ENCODE data around the gene NUBP2. TPM values are rescaled to one million over a fixed set of nuclear protein-coding genes. Genes with fewer than 3 reads are reported as not detected.

NUBP2 gene
- total RNA-seq, 2 donors from 2014 or later: 32.6 to 58.8 TPM

DNA sequence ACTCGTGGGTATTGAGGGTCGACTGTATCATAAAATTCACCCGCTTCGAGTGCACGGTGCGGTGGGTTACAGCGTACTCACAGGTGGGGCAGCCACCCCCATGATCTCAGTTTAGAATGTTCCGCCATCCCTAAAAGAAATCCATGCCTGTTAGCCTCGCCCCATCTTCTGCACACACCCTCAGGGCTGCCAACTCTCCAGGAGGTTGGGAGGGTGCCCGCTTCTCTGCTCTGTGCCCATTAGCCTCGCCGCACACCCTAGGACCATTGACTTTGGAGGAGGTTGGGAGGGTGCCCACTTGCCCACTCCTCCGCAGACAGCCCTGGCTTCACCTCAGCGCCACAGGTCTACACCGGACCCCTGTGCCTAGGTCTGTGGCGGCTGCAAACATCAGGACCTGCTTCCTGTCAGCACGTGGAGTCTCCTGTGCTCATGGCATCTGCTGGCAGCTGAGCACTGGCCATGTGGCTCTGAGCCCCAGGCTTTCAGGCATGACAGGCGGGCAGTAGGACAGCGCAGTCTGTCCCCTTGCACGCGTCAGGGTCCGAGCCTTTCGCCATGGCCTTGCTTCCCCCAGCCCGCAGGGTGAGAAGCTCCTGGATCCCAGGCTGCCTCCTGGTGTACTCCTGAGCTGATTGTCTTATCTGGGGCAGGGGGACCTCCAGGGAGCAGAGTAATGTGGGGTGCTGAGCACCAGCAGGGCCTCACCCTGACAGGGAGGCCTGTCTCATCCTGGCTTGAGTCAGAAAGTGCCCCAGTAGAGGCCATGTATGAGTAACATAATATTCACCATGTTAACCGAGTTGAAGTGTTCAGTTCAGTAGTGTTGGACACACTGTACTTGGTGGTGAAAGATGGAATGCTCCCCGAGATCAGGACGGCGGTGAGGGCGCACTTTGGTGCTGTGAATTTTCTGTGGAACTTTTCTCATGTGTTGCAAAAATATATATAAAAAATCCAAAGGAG lies 33.3 kb upstream of the NUBP2 start:
- Mint-ChIP-seq H3K4me1 (no peaks in the 10 kb centered on the region), H3K4me3 (no peak overlapping the region), H3K36me3 (ENCODE audit: low read depth) (peaks cover 55% of the 10 kb centered on the region), H3K9me3 (no peaks in the 10 kb centered on the region), H3K27ac (no peak overlapping the region), H3K27me3 (no peaks in the 10 kb centered on the region)
- peak; percentile 32 for ATAC-seq (replicated peaks)

GRCh38 chr16:1751946-1752345 lies 30.8 kb upstream of the NUBP2 start:
- peaks cover 50% of the 10 kb centered on the region for H3K36me3 Mint-ChIP-seq (ENCODE audit: low read depth)
- ATAC-seq (replicated peaks): no peak
- H3K27me3 Mint-ChIP-seq: no peaks in the 10 kb centered on the region
- H3K4me3 Mint-ChIP-seq: no peak overlapping the region
- no peak overlapping the region for H3K27ac Mint-ChIP-seq
- H3K4me1 Mint-ChIP-seq: peaks cover 5% of the 10 kb centered on the region
- no peaks in the 10 kb centered on the region for H3K9me3 Mint-ChIP-seq

- H3K36me3 Mint-ChIP-seq (ENCODE audit: low read depth): peaks cover 50% of the 10 kb centered on the region
- H3K9me3 Mint-ChIP-seq: no peaks in the 10 kb centered on the region
- no peak overlapping the region for H3K27ac Mint-ChIP-seq
- no peak overlapping the region for H3K4me3 Mint-ChIP-seq
- ATAC-seq (replicated peaks): no peak
- H3K4me1 Mint-ChIP-seq: peaks cover 5% of the 10 kb centered on the region
- no peaks in the 10 kb centered on the region for H3K27me3 Mint-ChIP-seq
These were observed 29.9 kb upstream of the NUBP2 start for GRCh38 chr16:1752853-1753252.

- Mint-ChIP-seq H3K27ac (no peak overlapping the region), H3K36me3 (ENCODE audit: low read depth) (peaks cover 42% of the 10 kb centered on the region), H3K4me1 (peaks cover 5% of the 10 kb centered on the region), H3K27me3 (no peaks in the 10 kb centered on the region), H3K4me3 (no peak overlapping the region), H3K9me3 (no peaks in the 10 kb centered on the region)
- ATAC-seq (replicated peaks): no peak
These were observed 28.6 kb upstream of the NUBP2 start for GRCh38 chr16:1754204-1754603.

GRCh38 chr16:1757714-1758461 lies 24.9 kb upstream of the NUBP2 start:
- peak overlapping the region; percentile 48 for H3K27ac Mint-ChIP-seq
- no peak overlapping the region for H3K4me3 Mint-ChIP-seq
- no peaks in the 10 kb centered on the region for H3K27me3 Mint-ChIP-seq
- no peaks in the 10 kb centered on the region for H3K9me3 Mint-ChIP-seq
- no peak for ATAC-seq (replicated peaks)
- H3K36me3 Mint-ChIP-seq (ENCODE audit: low read depth): peaks cover 39% of the 10 kb centered on the region
- H3K4me1 Mint-ChIP-seq: peaks cover 5% of the 10 kb centered on the region

- Mint-ChIP-seq H3K4me1 (peaks cover 5% of the 10 kb centered on the region), H3K4me3 (no peak overlapping the region), H3K27me3 (no peaks in the 10 kb centered on the region), H3K9me3 (no peaks in the 10 kb centered on the region), H3K27ac (no peak overlapping the region), H3K36me3 (ENCODE audit: low read depth) (peaks cover 30% of the 10 kb centered on the region)
- ATAC-seq (replicated peaks): no peak
These were observed 23.8 kb upstream of the NUBP2 start for GRCh38 chr16:1758923-1759322.

GRCh38 chr16:1759511-1759910 lies 23.2 kb upstream of the NUBP2 start:
- Mint-ChIP-seq H3K4me1 (peaks cover 5% of the 10 kb centered on the region), H3K27me3 (no peaks in the 10 kb centered on the region), H3K36me3 (ENCODE audit: low read depth) (peaks cover 25% of the 10 kb centered on the region), H3K4me3 (no peak overlapping the region), H3K27ac (no peak overlapping the region), H3K9me3 (no peaks in the 10 kb centered on the region)
- no peak for ATAC-seq (replicated peaks)

DNA sequence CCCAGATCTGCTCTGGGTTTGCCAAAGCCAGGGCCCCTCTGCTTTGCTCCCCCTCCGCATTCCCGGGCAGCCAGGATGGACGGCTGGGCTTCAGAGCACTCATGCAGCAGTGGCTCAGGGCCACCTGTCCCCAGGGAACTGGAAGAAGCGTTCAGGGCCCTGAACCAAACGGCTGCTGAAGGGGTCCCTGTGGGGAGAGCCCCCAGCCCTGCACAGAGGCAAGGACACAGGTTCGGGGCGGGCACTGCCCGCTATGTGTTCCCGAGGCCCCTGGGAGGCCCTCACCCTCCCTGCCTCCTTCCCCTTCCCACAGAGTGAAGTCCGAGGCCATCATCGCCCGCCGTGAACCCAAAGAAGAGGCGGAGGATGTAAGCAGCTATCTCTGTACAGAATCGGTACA lies 21.8 kb upstream of the NUBP2 start:
- H3K9me3 Mint-ChIP-seq: no peaks in the 10 kb centered on the region
- no peak overlapping the region for H3K27ac Mint-ChIP-seq
- no peaks in the 10 kb centered on the region for H3K27me3 Mint-ChIP-seq
- peaks cover 12% of the 10 kb centered on the region for H3K36me3 Mint-ChIP-seq (ENCODE audit: low read depth)
- no peak for ATAC-seq (replicated peaks)
- no peak overlapping the region for H3K4me3 Mint-ChIP-seq
- H3K4me1 Mint-ChIP-seq: peaks cover 5% of the 10 kb centered on the region

- no peak overlapping the region for H3K4me3 Mint-ChIP-seq
- H3K9me3 Mint-ChIP-seq: no peaks in the 10 kb centered on the region
- H3K27me3 Mint-ChIP-seq: no peaks in the 10 kb centered on the region
- H3K27ac Mint-ChIP-seq: no peak overlapping the region
- H3K36me3 Mint-ChIP-seq (ENCODE audit: low read depth): peaks cover 12% of the 10 kb centered on the region
- H3K4me1 Mint-ChIP-seq: peaks cover 2% of the 10 kb centered on the region
- no peak for ATAC-seq (replicated peaks)
These were observed 21.0 kb upstream of the NUBP2 start for GRCh38 chr16:1761751-1762150.

DNA sequence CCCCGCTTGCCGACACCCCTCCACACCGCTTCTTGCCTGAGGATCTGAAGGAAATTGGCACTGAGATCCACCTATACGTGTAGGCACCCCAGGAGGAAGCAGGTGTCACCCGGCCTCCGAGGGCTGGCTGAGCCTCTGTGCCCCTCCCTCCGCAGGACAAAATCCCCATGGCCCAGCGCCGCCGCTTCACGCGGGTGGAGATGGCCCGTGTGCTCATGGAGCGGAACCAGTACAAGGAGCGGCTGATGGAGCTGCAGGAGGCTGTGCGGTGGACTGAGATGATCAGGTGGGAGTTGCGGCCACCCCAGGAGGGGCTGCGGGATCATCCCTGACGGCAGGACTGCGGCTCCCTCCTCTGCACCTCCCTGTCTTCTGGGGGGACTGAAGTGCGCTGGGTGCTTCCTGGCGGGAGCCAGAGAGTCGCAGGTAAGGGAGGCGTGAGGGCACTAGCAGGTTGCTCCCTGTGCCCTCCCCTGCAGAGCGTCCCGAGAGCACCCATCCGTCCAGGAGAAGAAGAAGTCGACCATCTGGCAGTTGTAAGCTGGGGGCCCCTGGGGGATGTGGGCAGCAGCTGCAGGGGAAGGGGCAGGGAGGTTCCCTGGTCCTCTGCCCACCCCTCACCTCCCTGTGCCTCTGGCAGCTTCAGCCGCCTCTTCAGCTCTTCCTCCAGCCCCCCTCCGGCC lies 20.4 kb upstream of the NUBP2 start:
- peaks cover 18% of the 10 kb centered on the region for H3K36me3 Mint-ChIP-seq (ENCODE audit: low read depth)
- no peak overlapping the region for H3K4me3 Mint-ChIP-seq
- no peaks in the 10 kb centered on the region for H3K9me3 Mint-ChIP-seq
- H3K27me3 Mint-ChIP-seq: no peaks in the 10 kb centered on the region
- ATAC-seq (replicated peaks): no peak
- H3K4me1 Mint-ChIP-seq: no peaks in the 10 kb centered on the region
- no peak overlapping the region for H3K27ac Mint-ChIP-seq

- Mint-ChIP-seq H3K9me3 (no peaks in the 10 kb centered on the region), H3K4me1 (no peaks in the 10 kb centered on the region), H3K27me3 (no peaks in the 10 kb centered on the region), H3K36me3 (ENCODE audit: low read depth) (peaks cover 21% of the 10 kb centered on the region), H3K27ac (no peak overlapping the region), H3K4me3 (no peak overlapping the region)
- no peak for ATAC-seq (replicated peaks)
These were observed 19.8 kb upstream of the NUBP2 start for GRCh38 chr16:1762879-1763520.

DNA sequence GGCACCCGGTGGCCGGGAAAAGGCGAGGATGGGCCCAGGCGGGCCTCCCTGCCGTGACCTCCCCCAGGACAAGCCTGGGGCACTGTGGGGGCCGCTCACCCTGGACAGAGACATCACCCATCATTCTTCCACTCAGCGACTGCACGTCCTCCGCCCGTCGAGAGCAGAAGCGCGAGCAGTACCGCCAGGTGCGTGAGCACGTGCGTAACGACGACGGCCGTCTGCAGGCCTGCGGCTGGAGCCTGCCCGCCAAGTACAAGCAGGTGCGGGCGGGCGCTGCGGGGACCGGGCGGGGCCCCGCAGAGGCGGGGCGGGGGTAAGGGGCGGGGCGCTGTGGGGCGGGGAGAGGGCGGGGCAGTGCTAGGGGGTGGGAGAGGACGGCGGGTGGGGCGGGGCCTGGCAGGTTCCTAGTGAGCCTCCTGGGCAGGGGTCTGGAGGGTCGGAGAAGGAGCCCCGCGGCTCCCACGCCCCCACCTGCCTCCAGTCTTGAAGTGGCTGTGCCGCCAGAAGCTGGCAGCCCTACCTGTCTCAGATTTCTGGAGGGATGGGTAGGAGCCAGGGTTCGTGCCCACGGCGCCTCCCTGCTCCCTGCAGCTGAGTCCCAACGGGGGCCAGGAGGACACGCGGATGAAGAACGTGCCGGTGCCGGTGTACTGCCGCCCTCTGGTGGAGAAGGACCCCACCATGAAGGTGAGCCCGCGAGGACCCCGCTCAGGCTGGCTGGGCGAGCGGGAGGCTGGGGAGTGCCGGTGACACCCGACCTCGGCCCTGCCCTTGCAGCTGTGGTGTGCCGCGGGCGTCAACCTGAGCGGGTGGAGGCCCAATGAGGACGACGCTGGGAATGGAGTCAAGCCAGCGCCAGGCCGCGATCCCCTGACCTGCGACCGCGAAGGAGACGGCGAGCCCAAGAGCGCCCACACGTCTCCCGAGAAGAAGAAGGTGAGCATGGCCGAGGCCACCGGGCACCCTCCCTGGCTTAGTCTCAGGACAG lies 18.9 kb upstream of the NUBP2 start:
- H3K27me3 Mint-ChIP-seq: no peaks in the 10 kb centered on the region
- H3K9me3 Mint-ChIP-seq: no peaks in the 10 kb centered on the region
- no peak overlapping the region for H3K4me3 Mint-ChIP-seq
- H3K27ac Mint-ChIP-seq: no peak overlapping the region
- no peaks in the 10 kb centered on the region for H3K4me1 Mint-ChIP-seq
- no peak for ATAC-seq (replicated peaks)
- peaks cover 27% of the 10 kb centered on the region for H3K36me3 Mint-ChIP-seq (ENCODE audit: low read depth)

DNA sequence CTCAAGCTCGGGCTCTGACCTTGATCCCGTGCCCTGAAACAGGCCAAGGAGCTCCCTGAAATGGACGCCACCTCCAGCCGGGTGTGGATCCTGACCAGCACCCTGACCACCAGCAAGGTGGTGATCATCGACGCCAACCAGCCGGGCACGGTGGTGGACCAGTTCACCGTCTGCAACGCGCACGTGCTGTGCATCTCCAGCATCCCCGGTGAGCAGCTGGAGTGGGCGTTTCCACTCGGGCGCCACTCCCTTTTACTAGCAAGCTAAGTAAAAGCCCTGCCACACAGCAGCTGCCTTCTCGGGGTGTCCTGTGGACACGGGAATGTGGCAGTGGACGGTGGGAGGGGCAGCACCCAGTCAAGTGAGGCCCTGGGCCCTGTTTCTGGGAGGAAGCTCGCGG lies 17.8 kb upstream of the NUBP2 start:
- H3K36me3 Mint-ChIP-seq (ENCODE audit: low read depth): peaks cover 31% of the 10 kb centered on the region
- no peak for ATAC-seq (replicated peaks)
- no peaks in the 10 kb centered on the region for H3K9me3 Mint-ChIP-seq
- no peak overlapping the region for H3K4me3 Mint-ChIP-seq
- no peaks in the 10 kb centered on the region for H3K27me3 Mint-ChIP-seq
- H3K4me1 Mint-ChIP-seq: no peaks in the 10 kb centered on the region
- H3K27ac Mint-ChIP-seq: no peak overlapping the region

Data from activated T-helper 17 cell treated with anti-CD3 and anti-CD28 coated beads, Interleukin-2, amount 50 U/mL, for 72 hours (primary cell).